Measurements from ENCODE around the gene SCAMP3.

DNA sequence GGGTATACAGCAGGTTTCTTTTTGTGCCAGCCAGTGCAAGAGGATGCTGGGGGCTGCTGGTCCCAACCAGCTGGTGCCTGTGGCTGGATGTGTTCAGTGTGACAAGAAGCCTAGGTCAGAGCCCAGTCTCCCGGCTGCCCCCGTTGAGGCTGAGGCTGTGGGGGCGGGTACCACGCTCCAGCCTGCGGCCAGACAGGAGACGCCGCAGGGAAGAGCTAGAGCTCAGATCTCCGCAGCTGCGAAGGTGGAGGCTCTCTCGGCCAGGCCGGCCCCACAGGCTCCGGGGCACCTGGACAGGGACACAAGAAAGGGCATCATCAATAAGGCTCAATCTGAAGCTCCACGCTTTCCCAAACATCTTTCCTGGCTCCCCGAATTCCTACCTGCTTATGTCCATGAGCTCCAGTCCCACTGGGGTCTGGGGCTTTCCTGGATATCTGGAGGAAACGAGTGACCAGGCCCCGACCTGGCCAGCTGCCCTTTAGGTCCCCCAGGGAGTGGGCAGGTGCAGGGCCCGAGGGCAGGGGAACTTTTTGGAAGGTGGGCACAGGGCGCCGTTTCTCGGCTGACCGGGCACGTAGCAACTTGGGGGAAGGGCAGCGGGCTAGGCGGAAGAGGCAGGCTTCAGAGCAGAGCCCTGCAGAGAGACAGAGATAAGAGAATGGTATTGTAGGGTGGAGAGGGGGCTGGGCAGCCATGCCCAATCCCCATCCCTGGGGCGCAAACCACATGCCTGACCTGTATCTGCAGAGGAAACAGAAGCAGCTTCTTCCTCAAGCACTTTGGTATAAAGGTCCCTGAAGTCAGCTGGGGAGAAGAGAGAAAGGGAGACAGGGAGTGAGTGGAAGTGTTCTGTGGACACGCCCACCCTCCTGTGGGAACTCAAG lies 14.2 kb downstream of the SCAMP3 start:
- TF ChIP-seq CTCF (optimal IDR thresholded peaks at IDR 0.05 in 1 of 3, IDR thresholded peaks at IDR 0.05 in 1 of 3, conservative IDR thresholded peaks at IDR 0.05 in 1 of 3; ENCODE audit: extremely low read depth in 1 of 3, insufficient read depth in 2 of 3, low read length in 3 of 3): no peak
- TF ChIP-seq EZH2 (IDR thresholded peaks at IDR 0.05; ENCODE audit: low read length): no peak

All from keratinocyte (primary cell).